GM12878 (cell line): ENCODE data around the gene PTPN22. TPM values are rescaled to one million over a fixed set of nuclear protein-coding genes. Genes with fewer than 3 reads are reported as not detected.

ENCODE experiments used
- CEBPZ ChIP-seq: fragments of 150-350 bp; IDR thresholded peaks from 2 replicates; pipeline ENCODE4 v1.6.1; 2016; ENCODE audit warnings: low read depth, low read length
- CREB1 ChIP-seq: IDR thresholded peaks from 2 replicates; pipeline ENCODE4 v1.6.1; 2012; ENCODE audit warnings: low read depth, mild to moderate bottlenecking, inconsistent platforms
- E2F4 ChIP-seq: IDR thresholded peaks from 2 replicates; pipeline ENCODE4 v1.6.1; 2012; ENCODE audit warnings: low read depth, low read length, improper control_type of control experiment
- E2F8 ChIP-seq: fragments of 450-650 bp; IDR thresholded peaks from 2 replicates; pipeline ENCODE4 v1.6.1; 2018; ENCODE audit warnings: mild to moderate bottlenecking, low read depth, moderate library complexity; ENCODE audit not compliant: partially characterized antibody
- IRF5 ChIP-seq: fragments of 450-650 bp; IDR thresholded peaks from 2 replicates; pipeline ENCODE4 v1.6.1; 2017; ENCODE audit warnings: borderline replicate concordance
- MEF2A ChIP-seq: IDR thresholded peaks from 2 replicates; pipeline ENCODE4 v1.6.1; 2011; ENCODE audit warnings: low read depth, mild to moderate bottlenecking, low read length, moderate library complexity; ENCODE audit not compliant: insufficient read depth
- MTA2 ChIP-seq: fragments of 450-650 bp; IDR thresholded peaks from 2 replicates; pipeline ENCODE4 v1.6.1; 2016; ENCODE audit warnings: low read depth, mild to moderate bottlenecking, moderate library complexity
- POLR2AphosphoS2 ChIP-seq: IDR thresholded peaks from 2 replicates; pipeline ENCODE4 v1.6.1; 2011; ENCODE audit warnings: low read depth, mild to moderate bottlenecking, low read length, improper control_type of control experiment, moderate library complexity
- POLR2AphosphoS5 ChIP-seq: IDR thresholded peaks from 2 replicates; pipeline ENCODE4 v1.6.1; 2011; ENCODE audit warnings: mild to moderate bottlenecking, low read length, inconsistent platforms
- RB1 ChIP-seq: fragments of 450-650 bp; formaldehyde crosslinking; IDR thresholded peaks from 2 replicates; pipeline ENCODE4 v1.6.1; 2017; ENCODE audit warnings: mild to moderate bottlenecking, borderline replicate concordance
- TBL1XR1 ChIP-seq: IDR thresholded peaks from 2 replicates; pipeline ENCODE4 v1.6.1; 2012; ENCODE audit warnings: low read depth, low read length, improper control_type of control experiment
- ZBED1 ChIP-seq: IDR thresholded peaks from 2 replicates; pipeline ENCODE4 v1.6.1; 2016; ENCODE audit warnings: borderline replicate concordance
- ZNF207 ChIP-seq: fragments of 450-650 bp; IDR thresholded peaks from 2 replicates; pipeline ENCODE4 v1.6.1; 2014; ENCODE audit warnings: antibody characterized with exemption, mild to moderate bottlenecking, borderline replicate concordance
- ZNF217 ChIP-seq: fragments of 450-650 bp; IDR thresholded peaks from 2 replicates; pipeline ENCODE4 v1.6.1; 2017; ENCODE audit warnings: antibody characterized with exemption, mild to moderate bottlenecking
- ZNF687 ChIP-seq: fragments of 450-650 bp; IDR thresholded peaks from 2 replicates; pipeline ENCODE4 v1.6.1; 2017; ENCODE audit warnings: mild to moderate bottlenecking, moderate library complexity
- ZZZ3 ChIP-seq: IDR thresholded peaks from 2 replicates; pipeline ENCODE4 v1.6.1; 2011; ENCODE audit warnings: low read depth; ENCODE audit not compliant: control insufficient read depth, insufficient read length
- polyA plus RNA-seq, 11 experiments: library from polyadenylated mRNA; depleted of rRNA in 4 of 11; unstranded in 6 of 11; stranded (reverse) in 5 of 11; fragments of >200 nt; fragmentation: Nextera tagmentation in 4 of 11; fragmentation: Illumina TruSeq in 1 of 11; extraction: Ambion mirVana in 4 of 11; extraction: Trizol in 1 of 11; gene quantifications; 1 replicate in 1 of 11; 2 replicates in 10 of 11; pipeline versions ENCODE4 v1.2.1 to v1.2.3, GENCODE V29; 2011 to 2016; ENCODE audit warnings: inconsistent platforms in 2 of 11, missing spikeins in 2 of 11, low read depth in 1 of 11
- total RNA-seq, 4 experiments: library from RNA; depleted of rRNA in 3 of 4; stranded (reverse); fragments of >200 nt in 3 of 4; fragmentation: Illumina TruSeq in 1 of 4; extraction: Trizol in 1 of 4; gene quantifications; 2 replicates each; pipeline versions ENCODE4 v1.2.1 to v1.2.3, GENCODE V29; 2013 to 2021

The PTPN22 gene
- total and polyA plus RNA-seq, 10 of the 15 experiments (the other 5 are each of a cell fraction or from before 2014, with no cell fraction given) = 22.8 to 65.1 (median 44.9) TPM

- TF ChIP-seq ZNF687 (peak; percentile 70), RB1 (no peak), ZNF207 (no peak; the same call in 1 of the 2 replicates), MEF2A (no peak), IRF5 (no peak), POLR2AphosphoS5 (no peak), E2F8 (no peak), ZZZ3 (no peak), CREB1 (peak; percentile 67; the same call in 1 of the 2 replicates), TBL1XR1 (no peak), CEBPZ (no peak), POLR2AphosphoS2 (no peak), ZBED1 (no peak), MTA2 (peak; percentile 91), ZNF217 (0 out of 2 replicates have a peak, but pooled peaks have one; percentile 5), E2F4 (no peak)
These were observed 87.3 kb downstream of the PTPN22 start (continued) for GRCh38 chr1:113784104-113784779.
